Measurements from ENCODE around the gene GRAP.
"Not testable (repeated sequence)": the region's sequence is repeated elsewhere in the genome, so short reads cannot be mapped to it uniquely, and the experiment has no call there.

Gene GRAP

GRCh38 chr17:19046782-19047375 is at the start of gene GRAP:
Gene GRAP (minus strand): TSS chr17:19046957. CDS start chr17:19046926, 31 bp downstream.
- DNase-seq: not testable (repeated sequence)

- not testable (repeated sequence) for DNase-seq
These were observed 47.1 kb upstream of the GRAP start for GRCh38 chr17:19093684-19094438.

- not testable (repeated sequence) for DNase-seq
These were observed 46.3 kb upstream of the GRAP start for GRCh38 chr17:19092737-19093683.

- not testable (repeated sequence) for DNase-seq
These were observed 43.5 kb upstream of the GRAP start for GRCh38 chr17:19090058-19090772.

GRCh38 chr17:19088804-19089685 is 42.3 kb upstream of the GRAP start:
- not testable (repeated sequence) for DNase-seq

- not testable (repeated sequence) for DNase-seq
These were observed 30.6 kb upstream of the GRAP start for GRCh38 chr17:19077386-19077785.

- DNase-seq: not testable (repeated sequence)
These were observed 29.8 kb upstream of the GRAP start for GRCh38 chr17:19076398-19077192.

GRCh38 chr17:19070318-19071168 is 23.8 kb upstream of the GRAP start:
- not testable (repeated sequence) for DNase-seq

- DNase-seq: not testable (repeated sequence)
These were observed 17.6 kb upstream of the GRAP start for GRCh38 chr17:19064378-19064777.

- not testable (repeated sequence) for DNase-seq
These were observed 16.7 kb upstream of the GRAP start for GRCh38 chr17:19063326-19063956.

- DNase-seq: not testable (repeated sequence)
These were observed 16.1 kb upstream of the GRAP start for GRCh38 chr17:19062718-19063325.

- not testable (repeated sequence) for DNase-seq
These were observed 15.4 kb upstream of the GRAP start for GRCh38 chr17:19062009-19062717.

GRCh38 chr17:19055447-19055846 is 8.7 kb upstream of the GRAP start:
- not testable (repeated sequence) for DNase-seq

- not testable (repeated sequence) for DNase-seq
These were observed 2.1 kb upstream of the GRAP start for GRCh38 chr17:19048826-19049225.

GRCh38 chr17:19047510-19047909 is 753 bp upstream of the GRAP start:
- not testable (repeated sequence) for DNase-seq

- DNase-seq: not testable (repeated sequence)
These were observed 2.1 kb downstream of the GRAP start for GRCh38 chr17:19044643-19045042.

GRCh38 chr17:19043032-19043431 is 3.7 kb downstream of the GRAP start:
- not testable (repeated sequence) for DNase-seq

GRCh38 chr17:19042369-19042768 is 4.4 kb downstream of the GRAP start:
- not testable (repeated sequence) for DNase-seq

Data from NCI-H510A (cell line).